Measurements from ENCODE around the gene SYCP2L. TPM values are rescaled to one million over a fixed set of nuclear protein-coding genes. Genes with fewer than 3 reads are reported as not detected.
"Not testable (repeated sequence)": the region's sequence is repeated elsewhere in the genome, so short reads cannot be mapped to it uniquely, and the experiment has no call there.

SYCP2L gene
- polyA plus RNA-seq, 1 donor: 2.3 TPM

DNA sequence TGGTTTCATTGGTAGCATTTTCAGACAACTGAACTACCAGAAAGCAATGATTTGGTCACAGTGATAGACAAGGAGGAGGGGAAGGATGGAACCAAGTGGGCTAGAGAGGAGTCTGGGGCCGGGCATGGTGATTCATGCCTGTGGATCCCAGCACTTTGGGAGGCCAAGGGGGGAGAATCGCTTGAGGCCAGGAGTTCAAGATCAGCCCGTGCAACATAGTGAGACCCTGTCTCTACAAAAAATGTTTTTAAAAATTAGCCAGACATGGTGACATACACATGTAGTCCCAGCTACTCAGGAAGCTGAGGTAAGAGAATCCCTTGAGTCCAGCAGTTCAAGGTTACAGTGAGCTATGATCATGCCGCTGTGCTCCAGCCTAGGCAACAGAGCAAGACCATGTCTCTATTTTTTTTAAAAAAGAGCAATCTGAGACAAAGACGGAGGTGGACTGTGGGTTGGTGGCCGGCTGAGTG, 70.6 kb downstream of the SYCP2L start:
- DNase-seq: no peak

DNA sequence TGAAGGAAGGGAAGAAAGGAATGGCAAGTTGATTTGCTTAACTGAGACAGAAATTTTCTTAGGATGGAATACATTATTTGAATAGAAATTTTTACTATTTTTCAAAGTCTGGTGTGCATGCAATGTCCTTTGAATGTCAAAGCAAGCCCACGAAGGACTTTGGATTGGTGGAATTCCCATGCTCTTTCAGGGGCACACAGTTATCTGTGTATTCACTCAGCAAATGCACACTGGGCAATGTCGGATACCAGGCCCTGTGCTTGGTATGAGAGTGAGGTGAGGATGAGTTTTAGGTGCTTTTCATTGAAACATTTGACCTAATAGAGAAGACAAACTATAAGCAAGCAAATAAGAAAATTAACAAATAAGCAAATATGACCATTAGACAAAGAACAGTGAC, 73.3 kb downstream of the SYCP2L start:
- no peak for DNase-seq

DNA sequence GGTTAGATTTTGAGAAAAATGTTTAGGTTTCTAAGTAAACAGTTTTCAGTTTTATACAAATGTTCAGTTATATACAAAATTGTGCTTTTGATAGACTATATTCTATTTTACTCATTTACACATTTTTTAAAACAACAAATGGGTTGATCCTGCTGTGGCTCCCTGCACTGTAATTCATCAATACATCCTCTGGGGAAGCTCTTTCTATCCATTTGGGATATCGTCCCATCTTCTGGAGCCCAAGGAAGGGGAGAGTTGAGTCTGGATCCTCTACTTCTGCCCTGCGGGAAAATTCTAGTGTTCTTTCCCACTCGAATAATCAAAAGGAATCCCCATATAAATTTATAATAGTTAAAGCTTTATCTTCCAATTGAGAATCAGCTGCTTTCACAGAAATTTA, 75.0 kb downstream of the SYCP2L start:
- DNase-seq: no peak

DNA sequence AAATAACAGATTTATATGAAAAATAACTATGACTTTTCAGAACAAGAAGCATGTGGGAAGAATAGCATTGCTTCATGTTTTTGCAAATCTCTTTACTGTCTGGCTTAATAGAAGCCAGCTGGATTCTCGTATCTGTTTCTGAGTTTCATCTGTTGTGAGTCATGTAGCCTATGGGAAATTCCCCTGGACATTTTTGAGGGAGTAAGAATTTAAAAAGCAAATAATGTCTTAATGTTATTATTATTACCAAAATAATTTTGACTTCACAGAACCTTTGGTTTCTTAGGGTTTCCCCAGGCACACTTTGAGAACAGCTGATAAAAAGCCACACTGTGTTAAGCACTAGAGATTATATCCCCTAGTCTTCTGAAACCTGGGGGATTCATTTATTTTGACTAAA, 75.8 kb downstream of the SYCP2L start:
- DNase-seq: peak; percentile 20

GRCh38 chr6:10963113-10963512, 76.3 kb downstream of the SYCP2L start:
- DNase-seq: no peak

DNA sequence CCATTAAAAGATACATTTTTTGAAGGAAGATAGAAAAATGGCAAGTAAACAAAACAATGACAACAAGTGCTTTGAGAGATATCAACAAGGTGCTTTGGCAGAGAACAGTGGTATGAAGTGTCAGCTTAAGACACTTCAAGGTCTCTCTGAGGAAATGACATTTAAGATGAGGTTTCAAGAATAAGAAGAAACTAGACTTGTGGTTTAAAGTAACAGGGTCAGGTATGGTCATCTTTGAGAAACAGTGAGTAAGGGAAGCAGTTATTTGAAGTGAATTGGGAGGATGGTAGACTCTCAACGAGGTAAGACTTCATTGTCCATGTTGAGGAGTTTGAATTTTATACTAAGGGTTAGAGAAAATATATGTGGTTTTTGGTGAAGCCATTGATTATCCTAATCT, 77.8 kb downstream of the SYCP2L start:
- DNase-seq: no peak

DNA sequence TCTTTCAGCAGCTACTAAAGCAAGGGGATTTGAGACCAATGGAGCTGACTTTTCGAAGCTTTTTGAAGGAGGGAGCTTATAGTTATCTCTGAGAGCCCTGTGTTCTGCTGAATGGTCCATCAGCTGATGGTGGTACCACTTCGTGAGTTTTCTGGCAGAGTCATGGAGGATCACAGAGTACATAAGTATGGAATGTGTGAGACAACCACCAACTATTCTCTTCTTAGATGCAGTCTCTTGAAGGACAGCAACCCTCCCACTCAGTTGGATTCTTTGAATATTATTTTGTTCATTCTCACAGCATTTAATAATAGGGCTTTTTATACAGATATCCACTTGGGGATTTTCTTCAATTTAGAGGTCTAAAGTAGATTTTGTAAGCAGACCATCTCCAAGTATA, 81.9 kb downstream of the SYCP2L start:
- DNase-seq: no peak

DNA sequence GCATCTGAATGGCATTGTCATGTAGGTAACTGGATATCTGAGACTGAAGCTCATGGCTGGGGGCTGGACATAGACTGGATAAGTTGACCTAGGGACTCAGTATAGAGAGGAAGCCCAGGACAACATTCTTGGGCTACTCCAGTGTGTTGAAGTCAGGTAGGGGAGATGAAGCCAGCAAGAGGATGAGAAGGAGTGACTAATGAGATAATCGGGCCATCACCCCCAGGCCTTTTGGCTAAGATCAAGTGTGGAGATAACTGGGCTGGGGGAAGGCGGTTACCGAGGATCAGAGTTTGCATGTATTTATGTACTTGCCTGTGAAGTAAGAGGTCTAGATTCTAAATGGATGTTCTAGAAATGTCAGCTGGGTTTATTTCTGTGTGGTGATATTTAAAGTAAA, 83.9 kb downstream of the SYCP2L start:
- DNase-seq: no peak

GRCh38 chr6:10972196-10972595, 85.3 kb downstream of the SYCP2L start:
- DNase-seq: no peak

- DNase-seq: no peak
Observed at GRCh38 chr6:10976571-10976970, 89.7 kb downstream of the SYCP2L start.

DNA sequence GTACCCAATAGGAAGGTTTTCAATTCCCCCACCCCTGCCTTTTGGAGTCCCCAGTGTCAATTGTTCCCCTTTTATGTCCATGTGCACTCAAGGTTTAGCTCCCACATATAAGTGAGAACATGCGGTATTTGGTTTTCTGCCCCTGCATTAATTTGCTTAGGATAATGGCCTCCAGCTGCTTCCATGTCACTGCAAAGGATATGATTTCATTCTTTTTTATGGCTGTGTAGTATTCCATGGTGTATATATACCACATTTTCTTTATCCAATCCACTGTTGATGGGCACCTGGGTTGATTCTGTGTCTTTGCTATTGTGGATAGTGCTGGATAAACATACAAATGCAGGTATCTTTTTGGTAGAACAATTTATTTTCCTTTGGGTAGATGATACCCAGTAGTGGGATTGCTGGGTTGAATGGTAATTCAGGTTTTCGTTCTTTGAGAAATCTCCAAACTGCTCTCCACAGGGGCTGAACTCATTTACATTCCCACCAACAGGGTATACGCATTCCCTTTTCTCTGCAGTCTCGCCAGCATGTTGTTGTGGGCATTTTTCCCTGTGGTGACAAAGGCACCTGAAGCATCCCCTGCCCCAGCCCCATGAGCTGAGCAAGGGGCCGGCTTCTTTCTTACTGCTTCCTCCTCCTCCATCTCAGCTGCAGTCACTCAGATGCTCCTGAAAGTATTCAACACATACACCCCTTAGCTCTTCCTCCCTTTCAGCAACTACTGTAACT, 90.5 kb downstream of the SYCP2L start:
- DNase-seq: no peak

DNA sequence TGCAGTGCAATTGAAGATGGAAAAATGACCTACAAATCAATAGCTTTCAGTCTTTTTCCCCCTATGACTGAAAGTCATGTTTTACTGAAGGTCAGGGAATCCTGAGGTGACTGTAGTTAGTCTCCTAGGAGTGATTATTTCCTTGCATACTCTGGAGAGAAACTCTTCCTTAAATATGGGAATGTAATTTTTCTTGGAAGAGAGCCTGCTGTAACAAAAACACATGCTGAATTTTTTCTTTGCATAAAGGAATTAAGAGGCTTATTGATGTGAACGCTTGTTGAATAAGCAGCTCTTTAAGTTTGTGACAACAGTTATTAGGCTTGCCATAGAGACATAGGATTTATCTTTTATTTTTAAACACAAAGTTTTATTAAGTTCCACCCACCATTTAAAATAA, 92.8 kb downstream of the SYCP2L start:
- no peak for DNase-seq

DNA sequence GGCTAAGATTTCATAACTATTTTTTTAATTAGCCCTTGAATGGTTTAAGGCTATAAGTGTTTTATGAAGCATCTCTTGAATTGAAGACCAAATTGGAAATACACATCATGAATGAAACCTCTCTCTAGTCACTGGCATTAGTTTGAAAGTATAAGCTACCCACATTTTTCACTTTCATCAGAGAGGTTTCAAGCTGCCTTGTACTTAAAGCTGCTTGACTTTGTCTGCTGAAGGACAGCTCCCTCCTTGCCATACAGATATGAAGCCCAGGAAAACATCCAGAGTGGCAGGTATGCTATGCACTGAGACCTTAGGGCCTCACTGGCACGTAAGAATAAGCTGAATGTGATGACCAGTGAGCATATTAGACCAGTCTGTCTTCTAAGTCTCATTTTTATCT, 94.6 kb downstream of the SYCP2L start:
- no peak for DNase-seq

GRCh38 chr6:10984959-10985358, 98.1 kb downstream of the SYCP2L start:
- DNase-seq: not testable (repeated sequence)

DNA sequence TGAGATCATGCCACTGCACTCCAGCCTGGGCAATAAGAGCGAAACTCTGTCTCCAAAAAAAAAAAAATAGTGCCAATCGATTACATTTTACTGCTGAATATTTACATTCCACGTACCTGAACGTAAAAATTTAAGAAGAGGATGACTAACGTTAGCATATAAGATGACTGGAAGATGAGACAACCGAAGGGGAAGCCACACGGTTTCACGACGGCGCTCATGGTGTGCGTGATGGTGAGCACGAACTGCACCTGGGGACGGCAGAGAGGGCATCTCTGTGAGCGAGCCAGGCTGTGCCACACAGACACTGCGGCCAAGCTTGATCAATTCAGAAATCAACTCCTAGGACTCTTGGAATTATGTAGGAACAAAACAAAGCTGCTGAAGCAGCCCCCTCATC, 102.7 kb downstream of the SYCP2L start:
- no peak for DNase-seq

GRCh38 chr6:10991115-10991514, 104.3 kb downstream of the SYCP2L start:
- no peak for DNase-seq

DNA sequence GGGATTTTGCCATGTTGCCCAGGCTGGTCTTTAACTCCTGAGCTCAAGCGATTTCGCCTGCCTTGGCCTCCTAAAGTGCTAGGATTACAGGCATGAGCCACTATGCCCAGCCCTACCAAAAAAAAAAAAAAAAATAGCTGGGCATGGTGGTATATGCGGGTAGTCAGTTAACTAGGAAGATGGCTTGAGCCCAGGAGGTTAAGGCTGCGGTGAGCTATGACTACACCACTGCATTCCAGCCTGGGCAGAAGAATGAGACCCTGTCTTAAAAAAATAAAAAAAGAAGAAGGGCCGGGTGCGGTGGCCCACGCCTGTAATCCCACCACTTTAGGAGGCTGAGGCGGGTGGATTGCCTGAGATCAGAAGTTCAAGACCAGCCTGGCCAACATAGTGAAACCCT, 107.0 kb downstream of the SYCP2L start:
- DNase-seq: no peak

DNA sequence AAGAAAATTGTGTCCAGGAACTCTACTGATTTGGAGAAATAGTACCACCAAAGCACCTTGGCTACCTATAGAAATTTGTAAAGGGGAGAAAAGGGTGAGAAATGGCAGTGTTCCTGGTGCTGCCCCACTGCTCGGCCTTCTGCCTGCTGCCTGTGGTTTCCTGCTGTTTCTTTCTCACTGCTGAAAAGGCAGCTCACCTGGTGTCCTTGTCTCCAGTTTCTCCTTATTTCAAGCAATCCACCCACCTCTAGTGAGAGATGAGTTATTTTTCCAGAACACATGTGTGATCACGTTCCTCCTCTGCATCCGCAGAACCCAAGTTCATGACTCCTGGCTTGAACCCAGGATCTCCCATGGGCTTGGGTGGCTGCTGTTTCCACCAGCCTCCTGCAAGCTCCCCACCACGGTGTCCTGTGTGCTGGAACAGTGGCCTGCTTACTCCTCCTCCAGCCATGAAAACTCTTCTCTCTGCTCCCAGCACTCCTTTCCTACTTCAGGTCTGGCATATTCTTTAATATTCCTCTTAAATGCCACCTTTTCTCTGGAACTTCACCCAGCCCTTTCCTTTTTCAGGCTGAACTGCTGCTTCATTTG, 108.4 kb downstream of the SYCP2L start:
- DNase-seq: no peak

- peak; percentile 32 for DNase-seq
Observed at GRCh38 chr6:10999994-11000393, 113.1 kb downstream of the SYCP2L start.

GRCh38 chr6:11002176-11002575, 115.3 kb downstream of the SYCP2L start:
- no peak for DNase-seq

GRCh38 chr6:11003297-11003696, 116.4 kb downstream of the SYCP2L start:
- DNase-seq: not testable (repeated sequence)

GRCh38 chr6:11006061-11006460, 119.2 kb downstream of the SYCP2L start:
- no peak for DNase-seq

- no peak for DNase-seq
Observed at GRCh38 chr6:11007715-11008608, 121.1 kb downstream of the SYCP2L start.
